Omental fat pad (tissue), 4 donors: ENCODE data around the gene APOBEC3H. TPM values are rescaled to one million over a fixed set of nuclear protein-coding genes. Genes with fewer than 3 reads are reported as not detected.

ENCODE experiments used
- ATAC-seq: fragments of 150-250 bp; one replicate; pipeline ENCODE4 v1.9.1; 2016; ENCODE audit warnings: mild to moderate bottlenecking, moderate library complexity; ENCODE audit not compliant: low FRiP score
- DNase-seq: peaks from one replicate; pipeline ENCODE4 v3.0.0-alpha.2; 2019; ENCODE audit warnings: low spot score
- CTCF ChIP-seq, 3 donors: fragments of 450-650 bp; IDR thresholded peaks; one replicate each; pipeline ENCODE4 v1.5.1; 2016 to 2017; ENCODE audit warnings: antibody characterized with exemption in 3 of 3, mild to moderate bottlenecking in 3 of 3, moderate library complexity in 2 of 3
- total RNA-seq, 4 donors: library from RNA; depleted of rRNA; stranded (reverse); fragments of >200 nt; gene quantifications; one replicate each; pipeline ENCODE4 v1.1.0, GENCODE V29; 2016

Gene APOBEC3H
- total RNA-seq, 4 donors from 2014 or later: 0.63 to 0.95 TPM; not detected in 2

GRCh38 chr22:39109361-39109760 is 12.3 kb downstream of the APOBEC3H start:
- DNase-seq (no peak), ATAC-seq (no peak)
- no peak for TF ChIP-seq CTCF (IDR thresholded peaks at IDR 0.05)

GRCh38 chr22:39110631-39111561 is 13.9 kb downstream of the APOBEC3H start:
- no peak for TF ChIP-seq CTCF (IDR thresholded peaks at IDR 0.05)
- no peak for DNase-seq
- no peak for ATAC-seq

GRCh38 chr22:39114112-39114511 is 17.1 kb downstream of the APOBEC3H start:
- no peak for TF ChIP-seq CTCF (IDR thresholded peaks at IDR 0.05)
- ATAC-seq (no peak), DNase-seq (no peak)

- no peak for TF ChIP-seq CTCF (IDR thresholded peaks at IDR 0.05)
- ATAC-seq: no peak
Measured at GRCh38 chr22:39115570-39115969, 18.5 kb downstream of the APOBEC3H start.

GRCh38 chr22:39115977-39116621 is 19.1 kb downstream of the APOBEC3H start:
- ATAC-seq: no peak
- no peak for DNase-seq
- no peak for TF ChIP-seq CTCF (IDR thresholded peaks at IDR 0.05)

More at GRCh38 chr22:39115570-39115969, 18.5 kb downstream of the APOBEC3H start:
- DNase-seq: no peak

- DNase-seq (no peak), ATAC-seq (no peak)
- no peak for TF ChIP-seq CTCF (IDR thresholded peaks at IDR 0.05)
Measured at GRCh38 chr22:39117585-39118191, 20.6 kb downstream of the APOBEC3H start.
